Keratinocyte (primary cell): ENCODE data around the gene NCOA7. TPM values are rescaled to one million over a fixed set of nuclear protein-coding genes. Genes with fewer than 3 reads are reported as not detected.
"Not testable (repeated sequence)": the region's sequence is repeated elsewhere in the genome, so short reads cannot be mapped to it uniquely, and the experiment has no call there.

Source experiments
- DNase-seq: peaks from one replicate; pipeline ENCODE4 v3.0.0-alpha.2; 2011; ENCODE audit warnings: low read depth, missing footprints, low spot score
- FAIRE-seq: peaks from 2 replicates; lab custom pipeline; 2011; peaks lifted over from hg19 to GRCh38; lab: Jason Lieb, UNC
- H2AFZ ChIP-seq: 2 replicates; pipeline ENCODE4 v1.6.0; 2012; ENCODE audit warnings: low read length, control low read depth, inconsistent platforms; ENCODE audit not compliant: control insufficient read depth
- H3K27ac ChIP-seq: 2 replicates; pipeline ENCODE4 v1.5.1; 2011; ENCODE audit warnings: low read length; ENCODE audit not compliant: control insufficient read depth, insufficient read depth
- H3K27me3 ChIP-seq: 3 replicates; pipeline ENCODE4 v1.6.0; 2011; ENCODE audit warnings: low read length; ENCODE audit not compliant: control insufficient read depth, insufficient read depth; ENCODE audit errors: extremely low read depth
- H3K36me3 ChIP-seq, 2 experiments: 2 replicates in 1 of 2; 3 replicates in 1 of 2; pipeline ENCODE4 v1.5.1; 2011; ENCODE audit warnings: low read length in 2 of 2, mild to moderate bottlenecking in 1 of 2; ENCODE audit not compliant: control insufficient read depth in 2 of 2, insufficient read depth in 2 of 2; ENCODE audit errors: extremely low read depth in 1 of 2
- H3K4me1 ChIP-seq: 3 replicates; pipeline ENCODE4 v1.5.1; 2011; ENCODE audit warnings: low read length; ENCODE audit not compliant: control insufficient read depth, insufficient read depth; ENCODE audit errors: extremely low read depth
- H3K4me2 ChIP-seq: 3 replicates; pipeline ENCODE4 v1.6.0; 2011; ENCODE audit warnings: low read depth, low read length; ENCODE audit not compliant: control insufficient read depth, insufficient read depth; ENCODE audit errors: extremely low read depth
- H3K4me3 ChIP-seq, 3 experiments: fragments of 200-600 bp in 1 of 3; sonication (generic) in 1 of 3; 2 replicates in 2 of 3; 3 replicates in 1 of 3; pipeline ENCODE4 v1.5.1; 2011 to 2016; ENCODE audit warnings: low read length in 3 of 3, mild to moderate bottlenecking in 3 of 3, control low read depth in 2 of 3, inconsistent platforms in 1 of 3, low read depth in 1 of 3, mixed read lengths in 1 of 3, mixed run types in 1 of 3, moderate library complexity in 1 of 3; ENCODE audit not compliant: control insufficient read depth in 2 of 3, insufficient read depth in 2 of 3; ENCODE audit errors: extremely low read depth in 1 of 3
- H3K79me2 ChIP-seq: 2 replicates; pipeline ENCODE4 v1.6.0; 2012; ENCODE audit warnings: low read length; ENCODE audit not compliant: control insufficient read depth, insufficient read depth
- H3K9ac ChIP-seq: 3 replicates; pipeline ENCODE4 v1.6.0; 2011; ENCODE audit warnings: low read length; ENCODE audit not compliant: control insufficient read depth, insufficient read depth; ENCODE audit errors: extremely low read depth
- H3K9me1 ChIP-seq: 3 replicates; pipeline ENCODE4 v1.6.0; 2011; ENCODE audit warnings: low read length; ENCODE audit not compliant: control insufficient read depth, insufficient read depth; ENCODE audit errors: extremely low read depth
- H3K9me3 ChIP-seq: 2 replicates; pipeline ENCODE4 v1.5.1; 2012; ENCODE audit warnings: low read depth, low read length; ENCODE audit not compliant: control insufficient read depth
- H4K20me1 ChIP-seq: 3 replicates; pipeline ENCODE4 v1.6.0; 2011; ENCODE audit warnings: low read length; ENCODE audit not compliant: control insufficient read depth, insufficient read depth; ENCODE audit errors: extremely low read depth
- EZH2 ChIP-seq: IDR thresholded peaks from one replicate; pipeline ENCODE4 v1.6.1; 2012; ENCODE audit warnings: inconsistent platforms, mild to moderate bottlenecking, low read length, moderate library complexity
- dilution Hi-C: fragments of 300-500 bp; cut with MboI; formaldehyde crosslinking; loops from one replicate; pipeline ENCODE4 v1.7.0; 2020; ENCODE audit warnings: low sequenced_read_pairs; ENCODE audit not compliant: extremely low pct_ligation_motif_present
- polyA plus RNA-seq, 5 experiments: library from polyadenylated mRNA; depleted of rRNA in 3 of 5; stranded (reverse) in 3 of 5; stranded (forward) in 1 of 5; unstranded in 1 of 5; fragments of >200 nt; gene quantifications; 1 replicate in 1 of 5; 2 replicates in 3 of 5; 3 replicates in 1 of 5; pipeline versions ENCODE4 v1.2.1 to v1.2.3, GENCODE V29; 2011 to 2012; ENCODE audit warnings: missing spikeins in 2 of 5, low read depth in 1 of 5, low replicate concordance in 1 of 5
- TF ChIP-seq, protein P1 (sequence below), 3 experiments: IDR thresholded peaks in 1 of 3; conservative IDR thresholded peaks in 1 of 3; optimal IDR thresholded peaks in 1 of 3; 2 replicates in 2 of 3; 3 replicates in 1 of 3; pipeline versions ENCODE3 to v1.5.1; 2011; ENCODE audit warnings: low read length in 3 of 3, mild to moderate bottlenecking in 3 of 3, moderate library complexity in 2 of 3, control low read depth in 1 of 3, inconsistent platforms in 1 of 3; ENCODE audit not compliant: insufficient read depth in 2 of 3; ENCODE audit errors: extremely low read depth in 1 of 3

Gene NCOA7
- polyA plus RNA-seq, 1 donor (not counting 4 experiments of a cell fraction or from before 2014, with no cell fraction given) = 20.5 TPM

DNA sequence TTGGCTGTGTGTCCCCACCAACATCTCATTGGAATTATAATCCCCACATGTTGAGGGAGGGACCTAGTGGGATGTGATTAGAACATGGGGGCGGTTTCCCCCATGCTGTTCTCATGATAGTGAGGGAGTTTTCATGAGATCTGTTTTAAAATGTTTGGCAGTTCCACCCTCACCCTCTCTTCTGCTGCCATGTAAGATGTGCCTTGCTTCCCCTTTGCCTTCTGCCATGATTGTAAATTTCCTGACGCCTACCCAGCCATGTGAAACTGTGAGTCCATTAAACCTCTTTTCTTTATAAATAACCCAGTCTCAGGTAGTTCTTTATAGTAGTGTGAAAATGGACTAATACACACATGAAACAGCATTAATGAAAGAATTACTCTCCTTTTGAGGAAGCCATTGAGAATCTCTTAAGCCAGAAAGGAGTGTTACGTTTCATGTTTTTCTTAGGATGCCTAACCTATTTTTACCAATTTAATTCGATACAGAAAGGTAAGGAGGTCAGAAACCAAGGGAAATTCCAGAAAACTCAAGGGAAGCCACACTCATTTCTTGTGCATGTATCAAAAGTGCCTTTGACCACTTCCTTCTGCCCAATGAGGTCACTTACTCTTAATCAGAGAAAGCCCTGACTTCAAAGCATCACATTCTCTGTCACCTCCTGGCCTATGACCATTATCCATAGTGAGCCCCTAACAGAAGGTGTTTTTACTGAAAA lies 141.1 kb downstream of the NCOA7 start:
- DNase-seq (no peak), FAIRE-seq (no peak)
- no peak overlapping the region for H3K4me2 ChIP-seq
- H3K9me3 ChIP-seq = no peaks in the 10 kb centered on the region
- H2AFZ ChIP-seq = no peak overlapping the region
- no peak overlapping the region for H3K4me3 ChIP-seq
- H3K36me3 ChIP-seq = peaks cover 0 to 12% of the 10 kb centered on the region in 2 experiments
- dilution Hi-C loops = no loop called here
- H3K4me1 ChIP-seq = no peaks in the 10 kb centered on the region
- H3K27me3 ChIP-seq = no peaks in the 10 kb centered on the region
- H3K9me1 ChIP-seq = no peaks in the 10 kb centered on the region
- no peak overlapping the region for H3K9ac ChIP-seq
- no peaks in the 10 kb centered on the region for H4K20me1 ChIP-seq
- H3K27ac ChIP-seq = no peak overlapping the region
- no peaks in the 10 kb centered on the region for H3K79me2 ChIP-seq
- TF ChIP-seq, protein P1, sequence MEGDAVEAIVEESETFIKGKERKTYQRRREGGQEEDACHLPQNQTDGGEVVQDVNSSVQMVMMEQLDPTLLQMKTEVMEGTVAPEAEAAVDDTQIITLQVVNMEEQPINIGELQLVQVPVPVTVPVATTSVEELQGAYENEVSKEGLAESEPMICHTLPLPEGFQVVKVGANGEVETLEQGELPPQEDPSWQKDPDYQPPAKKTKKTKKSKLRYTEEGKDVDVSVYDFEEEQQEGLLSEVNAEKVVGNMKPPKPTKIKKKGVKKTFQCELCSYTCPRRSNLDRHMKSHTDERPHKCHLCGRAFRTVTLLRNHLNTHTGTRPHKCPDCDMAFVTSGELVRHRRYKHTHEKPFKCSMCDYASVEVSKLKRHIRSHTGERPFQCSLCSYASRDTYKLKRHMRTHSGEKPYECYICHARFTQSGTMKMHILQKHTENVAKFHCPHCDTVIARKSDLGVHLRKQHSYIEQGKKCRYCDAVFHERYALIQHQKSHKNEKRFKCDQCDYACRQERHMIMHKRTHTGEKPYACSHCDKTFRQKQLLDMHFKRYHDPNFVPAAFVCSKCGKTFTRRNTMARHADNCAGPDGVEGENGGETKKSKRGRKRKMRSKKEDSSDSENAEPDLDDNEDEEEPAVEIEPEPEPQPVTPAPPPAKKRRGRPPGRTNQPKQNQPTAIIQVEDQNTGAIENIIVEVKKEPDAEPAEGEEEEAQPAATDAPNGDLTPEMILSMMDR (optimal IDR thresholded peaks at IDR 0.05 in 1 of 3, IDR thresholded peaks at IDR 0.05 in 1 of 3, conservative IDR thresholded peaks at IDR 0.05 in 1 of 3; ENCODE audit: extremely low read depth in 1 of 3, insufficient read depth in 2 of 3, low read length in 3 of 3) = no peak
- no peak for TF ChIP-seq EZH2

DNA sequence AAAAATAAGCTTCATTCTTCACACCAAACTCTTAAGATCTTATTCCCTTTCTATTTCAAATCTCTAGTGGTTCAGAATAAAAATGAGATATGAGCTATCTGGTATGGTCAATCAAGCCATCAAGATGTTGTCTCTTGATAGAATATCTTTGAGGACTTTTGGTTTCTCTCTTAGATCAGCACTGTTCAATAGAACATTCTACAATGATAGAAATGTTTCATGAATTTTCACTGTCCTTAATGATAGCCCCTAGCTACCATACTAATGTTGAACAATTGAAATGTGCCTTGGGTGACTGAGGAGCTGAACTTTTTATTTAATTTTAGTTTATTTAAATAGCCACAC lies 141.7 kb downstream of the NCOA7 start:
- no peaks in the 10 kb centered on the region for H3K9me1 ChIP-seq
- no peaks in the 10 kb centered on the region for H4K20me1 ChIP-seq
- no peaks in the 10 kb centered on the region for H3K9me3 ChIP-seq
- H3K27ac ChIP-seq = no peak overlapping the region
- H3K79me2 ChIP-seq = no peaks in the 10 kb centered on the region
- H3K9ac ChIP-seq = no peak overlapping the region
- TF ChIP-seq, protein P1 (optimal IDR thresholded peaks at IDR 0.05 in 1 of 3, IDR thresholded peaks at IDR 0.05 in 1 of 3, conservative IDR thresholded peaks at IDR 0.05 in 1 of 3; ENCODE audit: extremely low read depth in 1 of 3, insufficient read depth in 2 of 3, low read length in 3 of 3) = no peak
- TF ChIP-seq EZH2 = no peak
- dilution Hi-C loops = no loop called here
- H2AFZ ChIP-seq = no peak overlapping the region
- H3K4me3 ChIP-seq = no peak overlapping the region
- peaks cover 0 to 11% of the 10 kb centered on the region in 2 experiments for H3K36me3 ChIP-seq
- DNase-seq (no peak), FAIRE-seq (no peak)
- no peak overlapping the region for H3K4me2 ChIP-seq
- H3K4me1 ChIP-seq = no peaks in the 10 kb centered on the region
- H3K27me3 ChIP-seq = no peaks in the 10 kb centered on the region

DNA sequence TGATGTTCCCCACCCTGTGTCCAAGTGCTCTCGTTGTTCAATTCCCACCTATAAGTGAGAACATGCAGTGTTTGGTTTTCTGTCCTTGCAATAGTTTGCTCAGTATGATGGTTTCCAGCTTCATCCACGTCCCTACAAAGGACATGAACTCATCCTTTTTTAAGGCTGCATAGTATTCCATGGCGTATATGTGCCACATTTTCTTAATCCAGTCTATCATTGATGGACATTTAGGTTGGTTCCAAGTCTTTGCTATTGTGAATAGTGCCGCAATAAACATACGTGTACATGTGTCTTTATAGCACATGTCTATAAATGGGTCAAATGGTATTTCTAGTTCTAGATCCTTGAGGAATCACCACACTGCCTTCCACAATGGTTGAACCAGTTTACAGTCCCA lies 144.8 kb downstream of the NCOA7 start:
- H3K9me3 ChIP-seq, H3K4me2 ChIP-seq, H3K36me3 ChIP-seq, DNase-seq, H3K27me3 ChIP-seq, H3K79me2 ChIP-seq, H3K9me1 ChIP-seq, dilution Hi-C loops, H3K27ac ChIP-seq, H3K4me3 ChIP-seq, H4K20me1 ChIP-seq, H2AFZ ChIP-seq, H3K9ac ChIP-seq, FAIRE-seq: not testable (repeated sequence)
- peaks cover 11% of the 10 kb centered on the region for H3K4me1 ChIP-seq
